RWPE2 (cell line): Measurements from ENCODE around the gene POFUT1.

Source experiments
- ATAC-seq: fragments of 200-7000 bp; cut with Tn5 transposase; 3 replicates; pipeline ENCODE4 v1.9.1; 2021; ENCODE audit warnings: low read depth
- DNase-seq: peaks from one replicate; pipeline ENCODE4 v3.0.0-alpha.2; 2020; ENCODE audit warnings: low spot score
- H3K27ac ChIP-seq: fragments of 450-650 bp; 2 replicates; pipeline ENCODE4 v1.5.1; 2017; ENCODE audit warnings: mild to moderate bottlenecking; ENCODE audit not compliant: poor library complexity, severe bottlenecking
- H3K27me3 ChIP-seq: fragments of 250-450 bp; sonication (Bioruptor Pico); 2 replicates; pipeline ENCODE4 v1.5.1; 2021; ENCODE audit warnings: mild to moderate bottlenecking, moderate library complexity; ENCODE audit not compliant: insufficient read depth, poor library complexity, severe bottlenecking
- H3K36me3 ChIP-seq: fragments of 250-450 bp; sonication (Bioruptor Pico); 2 replicates; pipeline ENCODE4 v1.5.1; 2020; ENCODE audit warnings: low read depth, mild to moderate bottlenecking, moderate library complexity
- H3K4me1 ChIP-seq: fragments of 250-450 bp; sonication (Bioruptor Pico); 2 replicates; pipeline ENCODE4 v1.5.1; 2021; ENCODE audit warnings: mild to moderate bottlenecking, moderate library complexity; ENCODE audit not compliant: insufficient read depth, poor library complexity, severe bottlenecking
- H3K4me3 ChIP-seq: fragments of 250-450 bp; sonication (Bioruptor Pico); 2 replicates; pipeline ENCODE4 v1.5.1; 2021; ENCODE audit warnings: mild to moderate bottlenecking, moderate library complexity; ENCODE audit not compliant: severe bottlenecking
- H3K9me3 ChIP-seq: fragments of 250-450 bp; sonication (Bioruptor Pico); 2 replicates; pipeline ENCODE4 v1.5.1; 2021; ENCODE audit warnings: mild to moderate bottlenecking, moderate library complexity; ENCODE audit not compliant: severe bottlenecking
- TF ChIP-seq, protein P1 (sequence below): fragments of 450-650 bp; IDR thresholded peaks from one replicate; pipeline ENCODE4 v1.5.1; 2017; ENCODE audit warnings: mild to moderate bottlenecking, moderate library complexity; ENCODE audit not compliant: poor library complexity, severe bottlenecking

POFUT1 gene

GRCh38 chr20:32218156-32218900 lies 10.6 kb downstream of the POFUT1 start:
- H3K4me3 ChIP-seq = no peak overlapping the region
- H3K36me3 ChIP-seq = peaks cover 100% of the 10 kb centered on the region
- H3K4me1 ChIP-seq = no peaks in the 10 kb centered on the region
- H3K9me3 ChIP-seq = no peaks in the 10 kb centered on the region
- DNase-seq = no peak
- TF ChIP-seq, protein P1, sequence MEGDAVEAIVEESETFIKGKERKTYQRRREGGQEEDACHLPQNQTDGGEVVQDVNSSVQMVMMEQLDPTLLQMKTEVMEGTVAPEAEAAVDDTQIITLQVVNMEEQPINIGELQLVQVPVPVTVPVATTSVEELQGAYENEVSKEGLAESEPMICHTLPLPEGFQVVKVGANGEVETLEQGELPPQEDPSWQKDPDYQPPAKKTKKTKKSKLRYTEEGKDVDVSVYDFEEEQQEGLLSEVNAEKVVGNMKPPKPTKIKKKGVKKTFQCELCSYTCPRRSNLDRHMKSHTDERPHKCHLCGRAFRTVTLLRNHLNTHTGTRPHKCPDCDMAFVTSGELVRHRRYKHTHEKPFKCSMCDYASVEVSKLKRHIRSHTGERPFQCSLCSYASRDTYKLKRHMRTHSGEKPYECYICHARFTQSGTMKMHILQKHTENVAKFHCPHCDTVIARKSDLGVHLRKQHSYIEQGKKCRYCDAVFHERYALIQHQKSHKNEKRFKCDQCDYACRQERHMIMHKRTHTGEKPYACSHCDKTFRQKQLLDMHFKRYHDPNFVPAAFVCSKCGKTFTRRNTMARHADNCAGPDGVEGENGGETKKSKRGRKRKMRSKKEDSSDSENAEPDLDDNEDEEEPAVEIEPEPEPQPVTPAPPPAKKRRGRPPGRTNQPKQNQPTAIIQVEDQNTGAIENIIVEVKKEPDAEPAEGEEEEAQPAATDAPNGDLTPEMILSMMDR = no peak
- ATAC-seq = no peak
- no peak overlapping the region for H3K27ac ChIP-seq
- H3K27me3 ChIP-seq = no peaks in the 10 kb centered on the region

DNA sequence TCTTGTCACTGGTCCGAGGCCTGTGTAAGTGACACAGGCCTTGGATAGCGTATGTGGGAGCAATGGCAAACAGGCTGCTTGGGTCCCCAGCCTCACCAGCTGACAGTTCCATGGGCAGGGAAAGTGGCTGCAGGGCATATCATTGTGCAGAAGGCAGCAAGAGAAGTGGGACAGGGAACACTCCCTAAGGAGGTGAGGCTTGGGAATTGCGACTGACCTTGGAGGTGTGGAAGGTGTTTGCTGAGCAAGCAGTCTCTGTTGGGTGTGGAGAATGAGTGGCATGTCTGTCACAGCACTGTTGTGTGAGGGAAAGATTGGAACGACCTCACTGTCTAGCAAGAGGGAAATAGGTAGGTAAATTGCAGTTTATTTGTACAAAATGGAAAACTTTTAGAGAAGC lies 16.8 kb downstream of the POFUT1 start:
- no peak for ATAC-seq
- TF ChIP-seq, protein P1 = no peak
- Histone ChIP-seq H3K9me3 (no peaks in the 10 kb centered on the region), H3K27ac (no peak overlapping the region), H3K36me3 (peaks cover 96% of the 10 kb centered on the region), H3K4me3 (no peak overlapping the region), H3K27me3 (no peaks in the 10 kb centered on the region), H3K4me1 (no peaks in the 10 kb centered on the region)
- no peak for DNase-seq

GRCh38 chr20:32226391-32226790 lies 18.7 kb downstream of the POFUT1 start:
- ATAC-seq = no peak

GRCh38 chr20:32227306-32227705 lies 19.6 kb downstream of the POFUT1 start:
- DNase-seq (no peak), ATAC-seq (no peak)
- Histone ChIP-seq H3K27me3 (no peaks in the 10 kb centered on the region), H3K36me3 (peaks cover 89% of the 10 kb centered on the region), H3K9me3 (no peaks in the 10 kb centered on the region), H3K4me1 (no peaks in the 10 kb centered on the region), H3K4me3 (no peak overlapping the region), H3K27ac (no peak overlapping the region)
- TF ChIP-seq, protein P1 = no peak

More at GRCh38 chr20:32226391-32226790, 18.7 kb downstream of the POFUT1 start:
- Histone ChIP-seq H3K4me1 (no peaks in the 10 kb centered on the region), H3K4me3 (no peak overlapping the region), H3K27me3 (no peaks in the 10 kb centered on the region), H3K36me3 (peaks cover 89% of the 10 kb centered on the region), H3K27ac (no peak overlapping the region), H3K9me3 (no peaks in the 10 kb centered on the region)
- no peak for DNase-seq
- TF ChIP-seq, protein P1 = no peak
